GM18868 (cell line): ENCODE data around the gene OSGEP.

ENCODE experiments used
- ATAC-seq: cut with Tn5 transposase; IDR thresholded peaks from one replicate; pipeline ENCODE4 v1.9.1; 2021; ENCODE audit warnings: mild to moderate bottlenecking, moderate library complexity; ENCODE audit not compliant: unreplicated experiment

The OSGEP gene

DNA sequence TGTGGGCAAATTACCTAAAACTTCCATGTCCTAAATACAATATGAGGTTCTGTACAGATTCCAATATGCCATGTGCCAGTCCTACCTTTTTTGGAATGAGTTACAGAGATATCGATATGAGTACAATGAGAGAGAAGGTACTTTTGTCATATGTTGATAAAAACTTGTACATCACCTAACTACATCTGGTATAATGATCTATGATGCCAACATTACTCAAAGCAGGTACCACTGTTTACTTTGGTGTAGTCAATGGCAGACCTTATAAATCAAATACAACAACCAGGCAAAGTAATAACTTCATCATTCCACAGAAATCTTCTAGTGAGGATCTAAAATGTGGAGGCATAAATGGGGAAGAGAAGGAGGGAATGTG is 54.0 kb downstream of the OSGEP start:
- ATAC-seq: no peak

DNA sequence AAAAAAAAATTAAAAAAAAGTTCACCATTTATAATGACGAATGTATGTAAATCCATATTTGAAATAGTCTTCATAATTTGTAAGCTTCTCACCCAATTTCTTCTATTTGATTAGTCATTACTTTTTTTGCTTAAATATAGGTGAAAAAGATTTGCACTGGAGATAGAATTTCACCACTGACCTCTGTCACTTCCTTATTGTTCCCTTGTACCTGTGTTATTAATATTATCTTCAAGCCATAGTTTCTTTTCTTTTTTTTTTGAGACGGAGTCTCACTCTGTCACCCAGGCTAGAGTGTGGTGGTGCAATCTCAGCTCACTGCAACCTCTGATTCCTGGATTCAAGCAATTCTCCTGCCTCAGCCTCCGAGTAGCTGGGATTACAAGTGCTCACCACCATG is 57.1 kb downstream of the OSGEP start:
- no peak for ATAC-seq
